ENCODE measurements around the gene CTBP2.

DNA sequence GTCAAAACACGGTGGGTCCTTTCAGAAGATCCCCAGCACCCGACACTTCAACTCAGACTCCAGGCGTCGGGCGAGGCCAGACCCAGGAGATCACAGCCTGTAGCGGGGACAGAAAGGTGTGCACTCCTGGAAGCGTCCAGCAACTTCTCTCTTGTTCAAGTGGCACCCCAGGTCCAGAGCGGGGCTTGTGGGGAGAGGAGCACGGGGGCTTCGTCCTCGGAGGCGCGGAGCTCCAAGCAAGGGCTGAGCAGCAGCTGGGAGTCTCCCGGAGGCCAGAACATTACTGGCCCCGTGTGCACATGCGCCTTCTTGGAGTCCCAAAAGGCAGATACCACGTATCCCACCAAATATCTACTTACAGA, 163.5 kb downstream of the CTBP2 start:
- TF ChIP-seq POLR2A (IDR thresholded peaks at IDR 0.05) (no peak), CTCF (IDR thresholded peaks at IDR 0.05) (no peak)
